GM18498 (cell line): ENCODE results near the gene BLOC1S5.
"Not testable (repeated sequence)": the region's sequence is repeated elsewhere in the genome, so short reads cannot be mapped to it uniquely, and the experiment has no call there.

Source experiments
- ATAC-seq: cut with Tn5 transposase; IDR thresholded peaks from one replicate; pipeline ENCODE4 v1.9.1; 2021; ENCODE audit warnings: mild to moderate bottlenecking, moderate library complexity; ENCODE audit not compliant: unreplicated experiment

BLOC1S5 gene

DNA sequence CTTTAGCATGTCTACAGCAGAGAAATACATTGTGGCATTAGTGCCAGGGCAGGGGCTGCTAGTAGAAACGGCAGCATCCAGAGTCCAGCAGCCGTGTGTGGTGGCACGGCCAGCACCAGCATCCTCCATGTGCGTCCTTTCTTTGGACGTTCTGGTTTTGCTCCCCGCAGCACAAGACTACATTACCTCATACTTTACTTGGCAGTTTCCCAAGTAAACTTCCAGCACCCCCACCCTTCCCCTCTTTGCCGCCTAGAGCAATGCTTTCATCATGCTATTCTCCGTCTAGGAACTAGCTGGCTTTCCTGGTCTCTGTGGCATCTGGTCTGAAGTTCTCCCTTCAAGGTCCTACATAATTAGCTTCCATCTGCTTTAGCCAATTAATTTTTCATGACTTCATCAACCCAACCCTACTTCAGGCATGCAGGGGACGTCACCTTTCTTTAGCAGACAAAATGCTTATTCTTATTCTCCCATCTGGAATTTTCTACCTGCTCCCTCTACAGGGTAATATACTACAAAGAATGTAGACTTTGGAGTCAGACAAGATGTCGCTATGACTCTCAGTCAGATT, 67.6 kb downstream of the BLOC1S5 start:
- ATAC-seq = no peak

DNA sequence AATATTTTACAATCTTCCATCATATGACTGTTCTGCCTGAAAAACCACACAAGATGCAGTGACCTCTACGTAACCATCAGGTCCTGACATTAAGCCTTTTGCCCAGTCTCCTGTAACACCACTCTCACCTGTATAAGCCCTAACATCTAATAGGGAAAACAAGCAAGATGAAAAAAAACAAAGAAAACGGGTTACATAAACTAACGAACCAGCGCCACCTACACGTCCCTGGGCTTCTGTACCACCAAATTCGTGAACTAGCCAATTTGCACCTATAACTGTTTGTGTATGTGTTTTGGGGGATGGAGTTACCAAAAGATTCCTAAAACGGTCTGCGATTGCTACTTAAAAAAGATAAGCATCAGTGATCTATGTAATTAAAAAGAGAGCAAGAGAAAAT, 70.2 kb downstream of the BLOC1S5 start:
- ATAC-seq = no peak

DNA sequence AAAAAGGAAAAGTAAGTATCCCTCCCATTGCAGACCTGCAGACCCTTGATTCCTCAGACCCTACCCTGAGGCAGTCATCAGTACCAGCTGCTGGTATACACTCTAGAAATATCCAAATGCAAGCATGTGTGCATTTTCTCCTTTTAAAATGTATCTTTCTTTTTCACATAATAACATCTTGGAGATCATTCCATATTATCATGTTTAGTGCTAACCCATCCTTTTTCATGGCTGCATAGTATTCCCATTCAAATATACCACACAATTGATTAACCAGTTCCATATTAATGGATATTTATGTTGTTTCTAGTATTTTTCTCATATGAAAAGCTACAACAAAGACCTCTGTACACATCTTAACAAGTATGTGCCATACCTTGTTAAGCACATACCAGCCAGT, 70.8 kb downstream of the BLOC1S5 start:
- no peak for ATAC-seq

DNA sequence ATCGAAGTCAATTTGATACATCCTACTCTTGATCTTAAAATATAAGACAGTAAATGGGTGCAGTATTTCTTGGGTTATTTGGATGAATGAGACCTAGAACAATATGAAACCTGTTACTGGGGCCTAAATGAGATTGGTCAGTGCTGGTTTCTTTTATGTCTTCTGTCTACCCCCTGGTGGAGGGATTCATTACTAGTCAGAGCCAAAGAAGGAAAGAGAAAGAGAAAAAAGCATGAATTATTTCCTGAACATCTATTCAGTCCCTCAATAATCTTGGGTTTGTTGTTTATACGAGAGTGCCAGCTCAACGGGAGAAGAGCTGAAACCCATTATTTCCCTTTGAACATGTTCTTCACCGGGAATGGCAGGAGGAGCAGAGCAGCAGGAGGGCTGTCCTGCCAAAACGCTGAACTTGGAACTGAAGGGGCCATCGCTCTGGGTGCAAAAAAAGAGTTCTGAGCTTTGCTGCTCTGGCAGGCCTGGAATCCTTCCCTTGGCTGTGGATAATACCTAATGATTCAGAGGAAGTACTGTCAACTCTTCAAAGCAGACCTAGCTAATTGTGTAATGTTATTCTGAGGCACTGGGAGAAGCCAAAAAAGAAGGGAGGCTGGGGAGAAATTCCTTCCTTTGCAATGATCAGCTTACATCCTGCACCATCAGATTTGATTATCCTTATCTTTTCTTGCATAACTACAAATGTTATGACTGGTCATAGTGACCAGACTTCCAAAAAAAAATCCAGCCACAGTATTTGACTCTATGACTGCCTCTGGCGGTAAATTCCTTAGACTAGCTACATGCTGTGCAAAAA, 72.0 kb downstream of the BLOC1S5 start:
- ATAC-seq = peak; percentile 93

DNA sequence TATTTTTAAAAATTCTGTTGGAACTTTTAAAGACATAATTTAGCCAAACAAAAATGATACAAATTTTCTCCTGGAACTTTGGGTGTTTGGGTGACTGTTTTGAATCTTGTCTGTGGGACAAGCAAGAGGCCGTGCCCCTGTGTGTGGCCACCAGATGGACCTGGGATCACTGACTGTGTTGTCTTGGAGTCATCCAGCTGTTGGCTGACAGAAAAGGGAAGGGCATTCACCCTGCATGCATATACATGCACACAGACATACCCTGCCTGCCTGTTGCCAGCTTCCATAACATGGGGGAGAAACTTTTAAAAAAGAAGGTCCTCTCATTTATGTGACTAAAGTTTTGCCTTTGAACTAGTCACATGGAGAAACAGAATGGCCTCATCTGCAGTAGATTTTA, 72.7 kb downstream of the BLOC1S5 start:
- peak; percentile 41 for ATAC-seq

DNA sequence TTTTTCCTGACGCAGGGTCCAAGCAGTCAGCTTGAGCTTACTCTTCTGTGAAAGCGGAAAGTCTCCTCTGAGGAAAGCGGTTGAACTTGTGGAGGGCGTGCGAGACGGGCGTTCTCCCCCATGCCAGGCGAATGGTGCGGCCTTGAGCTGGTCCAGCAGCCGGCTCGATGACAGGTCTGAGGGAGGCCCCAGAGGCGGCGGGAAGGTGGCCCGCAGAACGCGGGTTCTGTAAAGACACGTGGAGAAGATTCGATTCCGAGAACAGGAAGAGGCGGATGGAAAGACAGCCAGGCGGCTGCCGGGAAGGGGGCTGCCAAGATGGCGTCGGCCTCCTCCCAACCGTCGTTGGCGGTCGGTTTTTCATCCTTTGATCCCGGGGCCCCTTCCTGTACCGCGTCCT, 78.0 kb downstream of the BLOC1S5 start:
- no peak for ATAC-seq

DNA sequence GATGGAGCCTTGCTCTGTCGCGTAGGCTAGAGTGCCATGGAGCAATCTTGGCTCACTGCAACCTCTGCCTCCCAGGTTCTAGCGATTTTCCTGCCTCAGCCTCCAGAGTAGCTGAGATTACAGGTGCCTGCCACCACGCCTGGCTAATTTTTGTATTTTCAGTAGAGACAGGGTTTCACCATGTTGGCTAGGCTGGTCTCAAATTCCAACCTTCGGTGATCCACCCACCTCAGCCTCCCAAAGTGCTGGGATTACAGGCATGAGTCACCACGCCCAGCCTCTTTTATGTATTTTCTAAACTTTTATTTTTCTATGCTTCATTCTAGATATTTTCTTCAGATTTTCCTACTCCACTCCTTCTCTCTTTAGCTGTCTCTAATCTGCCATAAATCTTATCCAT, 80.2 kb downstream of the BLOC1S5 start:
- not testable (repeated sequence) for ATAC-seq

DNA sequence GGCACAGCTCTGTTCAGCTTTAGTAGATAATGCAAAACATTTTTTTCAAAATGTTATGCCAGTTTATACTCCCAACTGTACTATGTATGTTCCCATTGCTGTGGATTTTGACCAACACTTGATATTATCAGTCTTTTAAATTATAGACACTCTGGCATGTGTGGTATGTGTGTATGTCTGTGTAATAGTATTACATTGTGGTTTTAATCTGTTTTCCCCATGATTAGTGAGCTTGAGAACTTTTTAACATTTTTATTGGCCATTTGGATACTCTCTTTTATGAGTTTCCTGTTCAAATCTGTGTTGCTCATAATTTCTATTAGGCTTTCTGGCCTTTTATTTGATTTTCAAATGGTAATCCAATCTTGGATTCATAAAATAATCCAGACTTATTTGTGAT, 84.4 kb downstream of the BLOC1S5 start:
- ATAC-seq = no peak

DNA sequence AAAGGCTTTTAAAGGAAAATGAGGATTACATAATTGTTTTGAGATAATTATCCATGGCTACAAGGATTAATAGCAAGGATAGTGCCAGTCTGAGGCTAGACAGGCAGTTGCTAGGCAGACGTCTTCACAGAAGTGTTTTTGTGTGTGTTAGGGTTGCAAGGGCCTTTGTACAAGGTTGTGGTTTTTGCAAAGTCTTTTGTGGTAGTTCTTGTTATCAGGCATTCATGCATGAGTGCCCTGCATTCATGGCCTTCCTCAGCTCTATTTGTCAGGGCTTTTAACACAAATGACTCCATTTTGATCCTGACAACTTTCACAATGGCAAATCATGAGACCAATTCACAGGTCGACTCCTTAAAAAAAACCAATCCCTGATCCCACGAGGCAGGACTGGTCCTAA, 85.5 kb downstream of the BLOC1S5 start:
- peak; percentile 60 for ATAC-seq

DNA sequence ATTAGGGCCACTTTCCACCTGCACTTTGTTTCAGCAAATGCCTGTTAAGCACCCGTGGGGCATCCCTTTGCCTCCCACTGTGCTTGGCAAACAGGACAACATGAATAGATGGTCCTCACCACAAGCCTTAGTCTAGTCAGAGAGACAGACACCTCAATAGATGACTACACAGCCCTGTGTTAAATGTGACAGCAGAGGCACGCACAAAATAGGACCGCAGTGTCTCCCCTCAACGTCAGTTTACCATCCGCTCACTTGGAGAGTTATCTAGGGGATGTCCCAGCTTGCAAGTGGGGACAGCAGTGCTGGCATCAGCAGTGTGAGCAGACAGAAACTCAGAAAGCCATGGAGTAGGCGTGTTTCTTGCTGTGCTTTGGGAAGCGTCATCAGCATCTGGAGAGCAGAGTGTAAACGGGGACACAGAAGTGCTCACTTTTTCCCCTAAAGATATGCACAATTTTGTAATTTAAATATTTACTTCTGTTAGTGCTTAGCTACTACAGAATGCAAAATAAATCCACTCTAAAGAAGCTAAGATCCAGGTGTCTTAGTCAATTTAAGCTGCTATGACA, 87.6 kb downstream of the BLOC1S5 start:
- no peak for ATAC-seq

DNA sequence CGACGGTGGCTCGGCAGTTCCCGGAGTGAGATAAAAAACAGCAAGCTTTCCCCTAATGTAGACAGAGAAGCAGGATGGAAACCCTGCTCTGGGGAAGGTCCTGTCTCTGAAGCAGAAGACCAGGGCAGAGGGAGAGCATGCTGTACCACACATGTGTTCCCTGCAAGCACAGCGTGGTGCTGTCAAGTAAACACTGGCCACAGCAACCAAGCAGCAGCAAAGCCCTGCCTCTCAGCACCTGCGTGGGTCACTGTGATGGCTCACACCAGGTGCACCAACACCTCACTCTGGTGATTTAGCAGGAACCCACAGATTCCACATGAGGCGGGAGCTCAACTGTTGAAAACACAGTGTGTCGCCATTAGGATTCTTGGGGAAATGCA, 88.4 kb downstream of the BLOC1S5 start:
- peak; percentile 67 for ATAC-seq

DNA sequence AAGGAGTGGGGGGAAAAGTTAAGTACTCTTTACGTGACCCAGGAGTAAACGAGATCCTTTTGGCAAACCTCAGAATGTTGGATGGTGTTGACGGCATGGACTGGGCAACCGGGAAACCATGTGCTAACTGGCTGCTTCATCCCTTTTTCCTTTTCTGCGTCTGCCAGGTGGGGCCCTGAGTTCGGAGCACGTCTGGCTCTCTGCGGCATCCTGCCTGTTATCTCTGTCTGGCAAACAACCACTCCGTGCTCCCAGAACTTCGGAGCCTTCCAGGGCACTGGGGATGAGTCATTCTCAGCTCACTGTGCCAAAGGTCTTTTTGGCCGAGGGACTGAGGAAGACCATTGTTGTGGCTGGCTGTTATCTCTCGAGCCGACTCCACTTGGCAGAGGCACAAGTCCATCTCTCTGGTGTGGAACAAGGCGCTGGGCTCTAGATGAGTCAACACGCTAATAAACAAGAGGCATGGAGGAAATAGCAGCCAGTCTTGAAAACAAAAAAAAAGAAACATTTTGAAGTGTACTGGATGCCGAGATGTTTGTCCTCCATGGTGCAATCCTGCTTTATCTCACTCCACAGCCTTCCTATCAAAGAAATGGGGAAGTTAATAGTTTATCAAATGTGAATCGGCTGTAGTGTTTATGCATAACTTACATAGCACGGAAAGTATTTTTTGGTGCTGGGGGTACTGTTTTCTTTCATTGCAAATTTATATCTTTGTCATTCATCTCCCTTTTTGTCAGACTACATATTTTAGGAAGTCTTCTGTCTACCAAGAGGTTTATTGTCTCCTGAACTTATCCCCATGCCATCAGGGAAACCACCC, 89.0 kb downstream of the BLOC1S5 start:
- ATAC-seq = peak; percentile 64

DNA sequence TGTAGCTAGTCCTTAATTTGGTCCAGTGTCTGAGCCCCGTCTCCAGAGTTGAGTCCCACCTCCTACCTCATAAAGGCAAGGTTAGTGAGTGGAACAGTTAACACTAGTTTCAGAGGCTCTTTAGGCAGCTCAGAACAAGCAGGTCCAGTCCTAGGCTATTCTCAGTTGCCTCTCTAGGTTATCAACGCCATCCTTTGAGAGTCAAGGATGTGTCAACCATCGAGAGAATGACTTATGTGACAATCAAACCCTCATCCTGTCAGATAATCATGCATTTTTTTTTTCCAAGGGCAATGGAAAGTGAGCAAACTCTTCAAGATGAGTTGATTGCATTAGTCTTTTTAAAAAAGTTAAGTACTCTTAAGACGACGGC, 89.6 kb downstream of the BLOC1S5 start:
- no peak for ATAC-seq

DNA sequence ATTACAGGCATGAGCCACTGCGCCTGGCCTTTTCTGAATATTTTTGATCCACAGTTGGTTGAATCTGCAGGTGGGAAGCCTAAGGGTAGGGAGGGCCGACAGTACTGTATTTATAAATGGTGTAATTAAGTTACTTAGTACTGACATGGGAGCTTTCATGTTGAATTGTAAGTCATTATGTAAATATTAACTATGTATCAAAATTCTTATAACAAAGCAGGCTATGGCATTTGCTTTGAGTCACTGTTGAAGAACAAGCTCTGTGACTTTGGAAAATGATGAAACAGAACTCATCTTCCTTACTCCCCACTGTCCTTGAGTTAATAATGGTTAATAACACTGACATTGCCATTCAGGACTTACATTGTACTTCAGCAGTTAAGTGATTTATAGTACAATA, 90.6 kb downstream of the BLOC1S5 start:
- ATAC-seq = no peak

DNA sequence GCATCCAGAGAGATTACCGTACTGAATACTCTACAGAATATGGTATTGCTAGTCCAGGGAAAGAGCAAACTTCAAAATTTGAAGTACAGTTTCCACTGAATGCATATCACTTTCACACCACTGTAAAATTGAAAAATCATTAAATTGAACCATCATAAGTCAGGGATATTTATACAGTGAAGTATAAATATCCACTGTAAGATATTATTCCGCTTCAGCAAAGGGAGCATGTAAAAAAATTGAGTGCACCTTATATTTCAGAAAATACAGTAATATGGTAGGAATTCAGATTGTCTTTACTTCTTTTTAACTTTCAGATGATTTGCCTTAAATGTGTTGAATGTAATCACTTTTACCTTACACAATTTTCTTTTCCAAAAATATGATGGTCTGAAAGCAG, 92.7 kb downstream of the BLOC1S5 start:
- no peak for ATAC-seq

DNA sequence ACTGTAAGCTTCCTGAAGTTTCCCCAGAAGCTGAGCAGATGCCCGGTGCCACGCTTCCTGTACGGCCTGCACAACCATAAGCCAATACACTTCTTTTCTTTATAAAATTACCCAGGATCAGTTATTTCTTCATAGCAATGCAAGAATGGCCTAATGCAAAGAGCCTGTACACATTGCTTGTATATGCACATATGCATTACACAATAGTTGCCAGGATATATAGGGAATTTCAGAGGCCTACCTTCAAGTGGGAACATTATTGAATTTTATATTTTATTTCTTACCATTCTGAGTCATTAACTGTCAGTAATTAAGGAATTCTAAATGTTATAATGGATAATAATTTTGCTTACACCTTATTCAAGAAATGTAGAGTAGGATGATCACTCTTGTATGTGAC, 93.6 kb downstream of the BLOC1S5 start:
- ATAC-seq = no peak
